ENCODE measurements around the gene MBNL3.
"Not testable (repeated sequence)": the region's sequence is repeated elsewhere in the genome, so short reads cannot be mapped to it uniquely, and the experiment has no call there.

The MBNL3 gene

GRCh38 chrX:132474544-132475248 lies 14.1 kb downstream of the MBNL3 start:
- DNase-seq (ENCODE audit: low spot score): no peak

- no peak for DNase-seq (ENCODE audit: low spot score)
Observed at GRCh38 chrX:132472397-132472796, 16.4 kb downstream of the MBNL3 start.

GRCh38 chrX:132470831-132471230 lies 18.0 kb downstream of the MBNL3 start:
- DNase-seq (ENCODE audit: low spot score): no peak

GRCh38 chrX:132470179-132470578 lies 18.7 kb downstream of the MBNL3 start:
- DNase-seq (ENCODE audit: low spot score): no peak

- no peak for DNase-seq (ENCODE audit: low spot score)
Observed at GRCh38 chrX:132468454-132468853, 20.4 kb downstream of the MBNL3 start.

GRCh38 chrX:132467989-132468388 lies 20.8 kb downstream of the MBNL3 start:
- DNase-seq (ENCODE audit: low spot score): no peak

- no peak for DNase-seq (ENCODE audit: low spot score)
Observed at GRCh38 chrX:132467026-132467425, 21.8 kb downstream of the MBNL3 start.

- DNase-seq (ENCODE audit: low spot score): peak; percentile 15
Observed at GRCh38 chrX:132463411-132463810, 25.4 kb downstream of the MBNL3 start.

- no peak for DNase-seq (ENCODE audit: low spot score)
Observed at GRCh38 chrX:132461886-132462285, 27.0 kb downstream of the MBNL3 start.

GRCh38 chrX:132452911-132453550 lies 35.8 kb downstream of the MBNL3 start:
- no peak for DNase-seq (ENCODE audit: low spot score)

- not testable (repeated sequence) for DNase-seq (ENCODE audit: low spot score)
Observed at GRCh38 chrX:132445909-132446308, 42.9 kb downstream of the MBNL3 start.

GRCh38 chrX:132444936-132445335 lies 43.9 kb downstream of the MBNL3 start:
- DNase-seq (ENCODE audit: low spot score): no peak

GRCh38 chrX:132443196-132444135 lies 45.4 kb downstream of the MBNL3 start:
- no peak for DNase-seq (ENCODE audit: low spot score)

GRCh38 chrX:132442691-132443090 lies 46.1 kb downstream of the MBNL3 start:
- DNase-seq (ENCODE audit: low spot score): no peak

GRCh38 chrX:132435222-132435621 lies 53.6 kb downstream of the MBNL3 start:
- DNase-seq (ENCODE audit: low spot score): no peak

- no peak for DNase-seq (ENCODE audit: low spot score)
Observed at GRCh38 chrX:132433551-132433950, 55.3 kb downstream of the MBNL3 start.

GRCh38 chrX:132433001-132433400 lies 55.8 kb downstream of the MBNL3 start:
- peak; percentile 15 for DNase-seq (ENCODE audit: low spot score)

GRCh38 chrX:132428896-132429295 lies 59.9 kb downstream of the MBNL3 start:
- no peak for DNase-seq (ENCODE audit: low spot score)

GRCh38 chrX:132426695-132427281 lies 62.0 kb downstream of the MBNL3 start:
- no peak for DNase-seq (ENCODE audit: low spot score)

- DNase-seq (ENCODE audit: low spot score): no peak
Observed at GRCh38 chrX:132425744-132426318, 63.0 kb downstream of the MBNL3 start.

GRCh38 chrX:132423323-132423722 lies 65.5 kb downstream of the MBNL3 start:
- DNase-seq (ENCODE audit: low spot score): no peak

GRCh38 chrX:132415012-132415411 lies 73.8 kb downstream of the MBNL3 start:
- DNase-seq (ENCODE audit: low spot score): no peak
